Stimulated activated CD4-positive, alpha-beta T cell treated with anti-CD3 and anti-CD28 coated beads, TNF-alpha, amount 100 ng/mL, for 48 hours (primary cell): ENCODE measurements around the gene HSD17B2.

Experiments used
- DNase-seq, 3 donors: peaks; one replicate each; pipeline ENCODE4 v3.0.0-alpha.2; 2020; ENCODE audit warnings: low read depth in 3 of 3

HSD17B2 gene

GRCh38 chr16:82017911-82018568, 17.0 kb upstream of the HSD17B2 start:
- DNase-seq, result no peak

GRCh38 chr16:82019535-82019934, 15.5 kb upstream of the HSD17B2 start:
- no peak for DNase-seq

GRCh38 chr16:82020051-82020450, 15.0 kb upstream of the HSD17B2 start:
- no peak for DNase-seq

GRCh38 chr16:82023206-82023605, 11.8 kb upstream of the HSD17B2 start:
- no peak for DNase-seq

GRCh38 chr16:82024316-82024715, 10.7 kb upstream of the HSD17B2 start:
- no peak for DNase-seq

GRCh38 chr16:82024883-82025282, 10.2 kb upstream of the HSD17B2 start:
- no peak for DNase-seq

- no peak for DNase-seq
Observed at GRCh38 chr16:82027629-82028064, 7.4 kb upstream of the HSD17B2 start.

GRCh38 chr16:82031116-82032084, 3.7 kb upstream of the HSD17B2 start:
- DNase-seq, result no peak

- DNase-seq, result no peak
Observed at GRCh38 chr16:82033006-82033405, 2.0 kb upstream of the HSD17B2 start.

GRCh38 chr16:82033683-82034300, 1.3 kb upstream of the HSD17B2 start:
- DNase-seq, result no peak

GRCh38 chr16:82037251-82037650, 2.2 kb downstream of the HSD17B2 start:
- DNase-seq, result no peak

GRCh38 chr16:82037666-82038065, 2.6 kb downstream of the HSD17B2 start:
- DNase-seq, result no peak

- no peak for DNase-seq
Observed at GRCh38 chr16:82040296-82040695, 5.2 kb downstream of the HSD17B2 start.

- DNase-seq, result no peak
Observed at GRCh38 chr16:82041542-82041941, 6.5 kb downstream of the HSD17B2 start.

GRCh38 chr16:82042144-82042543, 7.1 kb downstream of the HSD17B2 start:
- no peak for DNase-seq

GRCh38 chr16:82042846-82043245, 7.8 kb downstream of the HSD17B2 start:
- no peak for DNase-seq

- DNase-seq, result no peak
Observed at GRCh38 chr16:82043680-82044584, 8.9 kb downstream of the HSD17B2 start.

GRCh38 chr16:82044585-82044911, 9.5 kb downstream of the HSD17B2 start:
- no peak for DNase-seq

- DNase-seq, result no peak
Observed at GRCh38 chr16:82045465-82045864, 10.4 kb downstream of the HSD17B2 start.

- no peak for DNase-seq
Observed at GRCh38 chr16:82046541-82046940, 11.5 kb downstream of the HSD17B2 start.

GRCh38 chr16:82046941-82047340, 11.9 kb downstream of the HSD17B2 start:
- no peak for DNase-seq

GRCh38 chr16:82047374-82047773, 12.3 kb downstream of the HSD17B2 start:
- no peak for DNase-seq
